Measurements from ENCODE around the gene GALNT11. TPM values are rescaled to one million over a fixed set of nuclear protein-coding genes. Genes with fewer than 3 reads are reported as not detected.

Gene GALNT11
- total RNA-seq, 2 experiments from 2014 or later: 20.8 to 22.5 TPM

DNA sequence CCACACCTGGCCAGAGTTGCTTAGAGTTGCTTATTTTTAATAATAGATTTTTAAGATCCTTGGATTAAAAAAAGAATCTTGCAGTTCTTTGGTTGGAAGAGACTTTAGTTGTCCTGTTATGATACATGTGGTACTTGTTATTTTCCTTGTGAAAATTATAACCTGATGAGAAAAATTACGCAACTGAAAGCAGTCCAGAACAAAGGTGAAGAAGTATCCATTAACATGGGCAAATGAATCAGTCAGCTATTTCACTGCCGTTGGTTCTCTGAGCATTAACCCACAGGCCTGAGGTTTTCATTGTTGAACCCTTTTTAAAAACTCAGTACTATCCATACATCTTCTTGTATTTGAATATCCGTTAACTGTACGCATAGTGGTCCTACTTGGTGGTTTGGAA, 68.2 kb downstream of the GALNT11 start:
- no peaks in the 10 kb centered on the region for H3K4me1 Mint-ChIP-seq
- CTCF ChIA-PET: no interaction called here
- ATAC-seq: no peak
- peaks cover 5% of the 10 kb centered on the region for H3K9me3 Mint-ChIP-seq (ENCODE audit: low read depth)
- peaks cover 21% of the 10 kb centered on the region for H3K36me3 Mint-ChIP-seq
- H3K27ac Mint-ChIP-seq: no peak overlapping the region
- H3K27me3 Mint-ChIP-seq: no peaks in the 10 kb centered on the region
- H3K4me3 Mint-ChIP-seq: no peak overlapping the region
- DNase-seq: no peak

DNA sequence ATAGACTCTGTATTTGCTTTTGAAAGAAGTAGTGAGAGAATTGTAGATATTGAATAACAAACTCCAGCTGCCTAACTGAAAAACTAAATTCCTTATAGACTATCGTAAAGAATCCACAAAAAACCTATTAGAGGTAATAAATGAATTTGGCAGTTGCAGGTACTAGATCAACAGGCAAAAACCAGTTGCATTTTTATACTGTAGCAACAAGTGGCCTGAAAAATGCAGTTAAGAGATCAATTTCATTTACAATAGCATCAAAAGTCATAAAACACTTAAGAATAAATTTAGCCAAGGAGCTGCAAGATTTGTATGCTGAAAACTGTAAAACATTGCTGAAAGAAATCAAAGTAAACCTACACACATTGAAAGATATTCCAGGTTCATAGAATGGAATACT, 70.3 kb downstream of the GALNT11 start:
- no peaks in the 10 kb centered on the region for H3K4me1 Mint-ChIP-seq
- no peak overlapping the region for H3K27ac Mint-ChIP-seq
- H3K36me3 Mint-ChIP-seq: peaks cover 7% of the 10 kb centered on the region
- H3K27me3 Mint-ChIP-seq: no peaks in the 10 kb centered on the region
- CTCF ChIA-PET: interaction anchor here (0.8 kb wide), 1 partner anchor 32 kb away, joined by 3 read pairs; no protein-coding TSS in a partner anchor
- H3K4me3 Mint-ChIP-seq: no peak overlapping the region
- ATAC-seq (no peak), DNase-seq (no peak)
- H3K9me3 Mint-ChIP-seq (ENCODE audit: low read depth): no peaks in the 10 kb centered on the region

DNA sequence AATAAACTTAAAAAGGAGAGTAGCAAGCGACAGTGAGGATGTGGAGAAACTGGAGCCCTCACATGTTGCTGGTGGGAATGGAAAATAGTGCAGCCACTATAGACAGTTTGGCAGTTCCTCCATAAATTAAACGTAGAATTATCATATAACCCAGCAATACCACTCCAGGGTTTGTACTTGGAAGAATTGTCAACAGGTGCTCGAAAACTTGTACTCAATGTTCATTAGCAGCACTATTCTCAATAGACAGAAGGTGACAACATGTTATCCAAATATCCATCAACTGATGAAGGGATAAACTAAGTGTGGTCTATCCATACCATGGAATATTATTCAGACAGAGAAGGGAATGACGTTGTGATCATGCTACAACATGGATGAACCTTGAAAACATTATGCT, 71.9 kb downstream of the GALNT11 start:
- Mint-ChIP-seq H3K36me3 (peaks cover 4% of the 10 kb centered on the region), H3K27ac (no peak overlapping the region), H3K4me1 (no peaks in the 10 kb centered on the region), H3K4me3 (no peak overlapping the region), H3K9me3 (ENCODE audit: low read depth) (no peaks in the 10 kb centered on the region), H3K27me3 (no peaks in the 10 kb centered on the region)
- ATAC-seq: no peak
- CTCF ChIA-PET: no interaction called here
- DNase-seq: no peak

DNA sequence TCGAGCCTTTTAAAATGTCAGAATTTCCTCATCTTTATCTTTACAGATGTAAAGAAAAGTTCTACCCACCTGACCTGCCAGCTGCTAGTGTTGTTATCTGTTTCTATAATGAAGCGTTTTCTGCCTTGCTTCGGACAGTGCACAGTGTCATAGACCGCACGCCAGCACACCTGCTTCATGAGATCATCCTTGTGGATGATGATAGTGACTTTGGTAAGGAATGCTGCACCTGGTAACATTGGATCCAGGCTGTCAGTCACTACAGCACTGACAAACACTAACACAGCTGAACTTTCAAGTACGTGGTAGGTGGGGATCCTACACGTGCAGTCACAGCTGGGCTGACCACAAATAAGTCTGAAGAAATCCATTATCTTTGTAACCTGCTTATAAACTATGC, 77.6 kb downstream of the GALNT11 start:
- peaks cover 10% of the 10 kb centered on the region for H3K36me3 Mint-ChIP-seq
- no peak overlapping the region for H3K4me3 Mint-ChIP-seq
- CTCF ChIA-PET: interaction anchor here (0.7 kb wide), 1 partner anchor 372 kb away, joined by 3 read pairs; no protein-coding TSS in a partner anchor
- no peaks in the 10 kb centered on the region for H3K4me1 Mint-ChIP-seq
- ATAC-seq (no peak), DNase-seq (no peak)
- no peaks in the 10 kb centered on the region for H3K9me3 Mint-ChIP-seq (ENCODE audit: low read depth)
- H3K27ac Mint-ChIP-seq: no peak overlapping the region
- H3K27me3 Mint-ChIP-seq: no peaks in the 10 kb centered on the region

DNA sequence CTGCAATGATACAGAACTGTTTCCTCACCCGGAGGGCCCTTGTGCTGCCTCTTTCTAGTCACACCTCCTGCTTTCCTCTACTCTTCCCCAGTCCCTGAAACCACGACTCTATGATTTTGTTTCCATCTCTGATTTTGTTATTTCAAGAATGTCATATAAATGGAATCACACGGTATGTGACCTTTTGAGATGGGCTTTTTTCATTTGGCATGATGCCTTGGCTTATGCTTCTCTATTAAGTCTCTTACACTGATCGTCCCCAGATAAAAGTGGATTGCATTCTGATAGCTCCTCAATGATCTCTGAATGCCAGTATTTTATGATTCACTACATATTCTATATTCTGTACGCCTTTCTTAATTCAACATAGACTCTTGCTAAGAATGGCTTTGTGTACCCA, 78.2 kb downstream of the GALNT11 start:
- Mint-ChIP-seq H3K27ac (no peak overlapping the region), H3K4me3 (no peak overlapping the region), H3K9me3 (ENCODE audit: low read depth) (no peaks in the 10 kb centered on the region), H3K4me1 (no peaks in the 10 kb centered on the region), H3K27me3 (no peaks in the 10 kb centered on the region), H3K36me3 (peaks cover 10% of the 10 kb centered on the region)
- ATAC-seq: no peak
- CTCF ChIA-PET: no interaction called here
- no peak for DNase-seq

DNA sequence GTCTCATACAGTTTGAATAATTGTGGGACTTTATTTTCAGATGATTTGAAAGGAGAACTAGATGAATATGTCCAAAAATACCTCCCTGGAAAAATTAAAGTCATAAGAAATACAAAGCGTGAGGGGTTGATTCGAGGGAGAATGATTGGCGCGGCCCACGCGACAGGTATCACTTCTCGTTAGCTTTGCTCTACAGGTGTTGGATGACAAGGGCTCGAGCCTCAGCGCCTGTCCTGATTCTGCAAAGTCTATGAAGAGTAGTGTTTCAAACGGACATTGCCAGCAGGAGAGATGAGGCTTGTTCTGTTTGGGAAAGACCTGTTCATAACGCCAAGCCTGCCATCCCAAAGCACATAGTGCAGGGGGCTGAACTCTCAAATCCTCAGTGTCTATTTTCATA, 79.7 kb downstream of the GALNT11 start:
- ATAC-seq (no peak), DNase-seq (no peak)
- no peak overlapping the region for H3K27ac Mint-ChIP-seq
- no peaks in the 10 kb centered on the region for H3K27me3 Mint-ChIP-seq
- no peaks in the 10 kb centered on the region for H3K4me1 Mint-ChIP-seq
- H3K4me3 Mint-ChIP-seq: no peak overlapping the region
- H3K9me3 Mint-ChIP-seq (ENCODE audit: low read depth): no peaks in the 10 kb centered on the region
- peaks cover 12% of the 10 kb centered on the region for H3K36me3 Mint-ChIP-seq
- CTCF ChIA-PET: no interaction called here

DNA sequence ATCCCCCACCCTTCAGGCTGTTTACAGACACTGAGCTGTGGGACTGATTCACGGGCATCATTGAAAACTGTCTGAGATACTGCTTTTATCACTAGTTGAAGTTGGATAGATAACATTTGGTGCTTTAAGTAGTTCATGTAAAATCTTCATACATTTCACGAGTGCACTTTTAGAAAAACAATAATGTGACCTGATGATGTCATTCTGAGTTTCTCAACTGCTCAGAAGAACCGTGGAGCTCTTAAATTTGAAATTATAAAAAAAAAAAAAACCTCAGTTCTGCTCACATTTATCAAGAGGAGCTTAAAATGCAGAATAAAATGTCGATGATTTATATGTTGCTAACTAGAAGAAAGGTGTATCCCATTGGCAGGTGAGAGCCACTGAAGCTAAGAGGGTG, 81.5 kb downstream of the GALNT11 start:
- ATAC-seq (no peak), DNase-seq (no peak)
- CTCF ChIA-PET: interaction anchor here (0.8 kb wide), 1 partner anchor 40 kb away, joined by 3 read pairs; no protein-coding TSS in a partner anchor
- Mint-ChIP-seq H3K4me3 (no peak overlapping the region), H3K27ac (no peak overlapping the region), H3K36me3 (peaks cover 17% of the 10 kb centered on the region), H3K27me3 (no peaks in the 10 kb centered on the region), H3K4me1 (no peaks in the 10 kb centered on the region), H3K9me3 (ENCODE audit: low read depth) (no peaks in the 10 kb centered on the region)

DNA sequence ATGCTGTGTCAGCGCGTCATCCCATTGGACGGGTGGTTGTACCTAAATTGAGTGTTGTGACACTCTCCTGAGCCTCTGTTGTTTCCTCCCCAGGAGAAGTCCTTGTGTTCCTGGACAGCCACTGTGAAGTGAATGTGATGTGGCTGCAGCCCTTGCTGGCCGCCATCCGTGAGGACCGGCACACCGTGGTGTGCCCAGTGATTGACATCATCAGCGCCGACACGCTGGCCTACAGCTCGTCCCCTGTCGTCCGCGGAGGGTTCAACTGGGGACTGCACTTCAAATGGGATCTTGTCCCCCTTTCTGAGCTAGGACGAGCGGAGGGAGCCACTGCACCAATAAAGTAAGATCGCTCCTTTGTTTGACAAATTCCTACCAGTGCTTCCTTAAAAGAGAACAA, 82.5 kb downstream of the GALNT11 start:
- CTCF ChIA-PET: no interaction called here
- no peaks in the 10 kb centered on the region for H3K9me3 Mint-ChIP-seq (ENCODE audit: low read depth)
- H3K36me3 Mint-ChIP-seq: peaks cover 16% of the 10 kb centered on the region
- ATAC-seq (no peak), DNase-seq (no peak)
- no peaks in the 10 kb centered on the region for H3K4me1 Mint-ChIP-seq
- no peaks in the 10 kb centered on the region for H3K27me3 Mint-ChIP-seq
- H3K27ac Mint-ChIP-seq: no peak overlapping the region
- H3K4me3 Mint-ChIP-seq: no peak overlapping the region

DNA sequence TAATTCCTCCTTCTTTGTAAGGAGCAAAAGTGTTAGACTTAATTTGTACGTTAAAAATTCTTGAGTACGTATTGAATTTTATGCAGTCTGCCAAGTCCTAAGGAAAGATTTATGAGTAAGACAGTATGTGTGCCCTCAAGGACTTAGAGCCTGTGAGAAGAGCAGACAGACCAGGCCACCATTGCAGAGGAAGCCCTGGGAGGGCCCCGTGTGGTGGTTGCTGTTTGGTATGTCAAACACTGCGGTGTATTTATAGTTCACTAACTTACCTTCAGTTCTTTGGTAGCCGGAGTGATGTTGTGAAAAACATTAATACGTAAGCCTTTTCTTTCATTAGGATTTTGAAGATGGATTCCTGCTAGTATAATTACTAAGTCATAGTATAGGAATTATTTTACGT, 82.9 kb downstream of the GALNT11 start:
- no peaks in the 10 kb centered on the region for H3K27me3 Mint-ChIP-seq
- H3K27ac Mint-ChIP-seq: no peak overlapping the region
- DNase-seq (no peak), ATAC-seq (no peak)
- no peaks in the 10 kb centered on the region for H3K4me1 Mint-ChIP-seq
- CTCF ChIA-PET: no interaction called here
- H3K36me3 Mint-ChIP-seq: peaks cover 17% of the 10 kb centered on the region
- no peaks in the 10 kb centered on the region for H3K9me3 Mint-ChIP-seq (ENCODE audit: low read depth)
- H3K4me3 Mint-ChIP-seq: no peak overlapping the region

DNA sequence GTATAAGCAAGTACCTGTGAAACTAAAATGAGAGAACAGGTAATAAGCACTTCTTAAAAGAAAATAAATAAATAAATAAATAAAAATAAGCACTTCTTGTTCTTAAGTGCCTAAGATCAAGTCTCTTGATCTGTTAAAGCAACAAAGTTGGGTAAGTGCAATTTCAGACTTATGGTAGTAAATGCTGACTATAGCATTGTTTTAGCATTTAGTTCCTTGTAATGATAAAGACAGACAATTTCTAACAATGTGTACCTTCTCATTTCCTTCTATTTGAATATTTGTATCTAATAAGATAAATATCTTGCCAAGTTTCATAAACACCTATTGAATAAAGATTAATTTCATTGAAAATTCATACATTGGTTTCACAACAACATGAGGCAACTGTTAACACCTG, 87.4 kb downstream of the GALNT11 start:
- Mint-ChIP-seq H3K27me3 (no peaks in the 10 kb centered on the region), H3K9me3 (ENCODE audit: low read depth) (no peaks in the 10 kb centered on the region), H3K4me1 (no peaks in the 10 kb centered on the region), H3K36me3 (peaks cover 35% of the 10 kb centered on the region), H3K4me3 (no peak overlapping the region), H3K27ac (no peak overlapping the region)
- ATAC-seq: no peak
- no peak for DNase-seq
- CTCF ChIA-PET: interaction anchor here (0.7 to 1.4 kb wide), 2 partner anchors 11 to 52 kb away, joined by 3 read pairs; no protein-coding TSS in a partner anchor

DNA sequence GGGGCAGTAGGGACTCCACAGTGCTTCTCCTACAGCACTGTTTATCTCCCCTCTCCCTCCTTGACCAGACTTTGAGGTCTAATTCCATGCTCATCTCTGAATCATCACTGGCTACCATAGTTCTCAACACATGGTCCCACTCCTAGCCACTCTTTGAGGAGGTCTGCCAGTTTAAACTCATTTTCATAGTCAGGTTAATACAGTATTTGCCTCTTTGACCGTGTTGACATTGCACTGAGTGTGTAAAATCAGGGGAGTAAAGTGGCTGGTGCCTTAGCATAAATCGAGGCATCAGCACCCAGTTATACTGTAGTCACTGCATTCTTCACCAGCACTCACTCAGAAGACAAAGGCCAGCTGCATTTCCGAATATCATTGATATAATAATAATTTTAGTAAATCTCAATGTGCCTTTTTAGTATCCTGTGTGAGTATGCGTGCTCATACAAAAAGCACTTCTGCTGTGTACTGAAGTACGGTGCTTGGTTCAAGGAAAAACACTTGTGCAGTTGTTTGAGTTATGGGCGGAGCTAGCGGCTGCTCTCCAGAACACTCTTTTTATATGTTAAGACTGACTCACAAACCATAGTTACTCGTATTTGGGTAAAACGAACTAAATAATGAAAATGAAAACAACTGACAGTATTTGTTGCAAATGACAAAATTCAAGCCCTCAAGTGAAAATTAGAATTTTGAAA, 89.7 kb downstream of the GALNT11 start:
- Mint-ChIP-seq H3K27me3 (no peaks in the 10 kb centered on the region), H3K4me3 (no peak overlapping the region), H3K27ac (no peak overlapping the region), H3K4me1 (no peaks in the 10 kb centered on the region), H3K9me3 (ENCODE audit: low read depth) (no peaks in the 10 kb centered on the region), H3K36me3 (peaks cover 49% of the 10 kb centered on the region)
- CTCF ChIA-PET: no interaction called here
- DNase-seq: no peak
- no peak for ATAC-seq

DNA sequence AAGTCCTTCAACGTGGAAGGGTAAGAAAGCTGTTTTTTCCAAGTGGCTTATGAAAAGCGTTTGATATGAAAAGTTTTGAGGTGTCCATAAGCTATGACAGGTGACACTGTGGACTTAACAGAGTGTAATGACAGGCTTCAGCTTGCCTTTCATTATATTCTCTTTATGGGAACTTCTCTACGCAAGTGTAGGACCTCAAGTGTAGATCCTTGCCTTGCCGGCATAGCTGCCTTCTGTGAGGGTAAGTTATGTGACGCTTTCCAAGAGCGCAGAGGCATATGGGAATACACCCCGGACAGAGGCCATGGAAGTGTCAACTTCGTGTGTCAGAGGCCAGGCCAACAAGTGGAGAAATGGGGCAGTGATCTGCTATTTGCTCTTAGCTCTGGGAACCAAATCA, 91.9 kb downstream of the GALNT11 start:
- ATAC-seq: no peak
- no peaks in the 10 kb centered on the region for H3K9me3 Mint-ChIP-seq (ENCODE audit: low read depth)
- peaks cover 64% of the 10 kb centered on the region for H3K36me3 Mint-ChIP-seq
- no peaks in the 10 kb centered on the region for H3K4me1 Mint-ChIP-seq
- no peaks in the 10 kb centered on the region for H3K27me3 Mint-ChIP-seq
- no peak overlapping the region for H3K27ac Mint-ChIP-seq
- no peak for DNase-seq
- CTCF ChIA-PET: no interaction called here
- H3K4me3 Mint-ChIP-seq: no peak overlapping the region

DNA sequence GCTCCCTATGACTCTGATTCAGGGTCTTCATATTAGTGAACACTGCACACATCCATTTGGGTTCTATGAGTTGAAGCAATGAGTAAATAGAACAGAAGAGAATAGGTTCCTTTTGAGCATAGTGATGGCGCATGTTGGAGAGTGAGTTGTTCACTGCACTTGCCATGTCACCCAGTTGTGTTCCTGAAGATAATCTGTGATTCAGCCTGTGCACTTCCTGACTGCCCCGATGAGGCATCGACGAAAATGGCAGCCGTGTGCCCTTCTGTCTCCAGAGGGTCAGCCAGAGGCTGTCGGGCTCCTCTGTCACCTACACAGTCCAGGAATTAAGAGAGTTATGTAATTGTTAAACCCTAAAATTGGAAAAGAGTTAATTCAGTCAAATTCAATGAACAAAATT, 94.7 kb downstream of the GALNT11 start:
- Mint-ChIP-seq H3K27me3 (no peaks in the 10 kb centered on the region), H3K36me3 (peaks cover 73% of the 10 kb centered on the region), H3K4me1 (no peaks in the 10 kb centered on the region), H3K9me3 (ENCODE audit: low read depth) (peaks cover 13% of the 10 kb centered on the region), H3K27ac (no peak overlapping the region), H3K4me3 (no peak overlapping the region)
- DNase-seq: no peak
- ATAC-seq: no peak
- CTCF ChIA-PET: no interaction called here

DNA sequence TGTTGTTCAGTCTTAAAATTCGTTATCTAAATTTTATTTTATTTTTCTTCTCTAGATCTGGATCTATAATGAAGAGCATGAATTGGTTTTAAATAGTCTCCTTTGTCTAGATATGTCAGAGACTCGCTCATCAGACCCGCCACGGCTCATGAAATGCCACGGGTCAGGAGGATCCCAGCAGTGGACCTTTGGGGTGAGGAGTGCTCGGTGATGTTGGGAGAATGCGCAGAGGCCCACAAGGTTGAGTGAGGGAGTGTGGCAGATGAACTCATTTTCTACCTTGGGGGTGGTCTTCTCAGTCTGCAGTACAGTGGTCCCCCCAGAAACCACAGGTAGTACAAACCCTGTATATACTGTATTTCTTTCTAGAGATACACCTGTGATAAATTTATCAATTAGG, 95.3 kb downstream of the GALNT11 start:
- no peak for DNase-seq
- Mint-ChIP-seq H3K27ac (no peak overlapping the region), H3K27me3 (no peaks in the 10 kb centered on the region), H3K4me1 (no peaks in the 10 kb centered on the region), H3K9me3 (ENCODE audit: low read depth) (peaks cover 13% of the 10 kb centered on the region), H3K36me3 (peaks cover 74% of the 10 kb centered on the region), H3K4me3 (no peak overlapping the region)
- CTCF ChIA-PET: no interaction called here
- no peak for ATAC-seq

DNA sequence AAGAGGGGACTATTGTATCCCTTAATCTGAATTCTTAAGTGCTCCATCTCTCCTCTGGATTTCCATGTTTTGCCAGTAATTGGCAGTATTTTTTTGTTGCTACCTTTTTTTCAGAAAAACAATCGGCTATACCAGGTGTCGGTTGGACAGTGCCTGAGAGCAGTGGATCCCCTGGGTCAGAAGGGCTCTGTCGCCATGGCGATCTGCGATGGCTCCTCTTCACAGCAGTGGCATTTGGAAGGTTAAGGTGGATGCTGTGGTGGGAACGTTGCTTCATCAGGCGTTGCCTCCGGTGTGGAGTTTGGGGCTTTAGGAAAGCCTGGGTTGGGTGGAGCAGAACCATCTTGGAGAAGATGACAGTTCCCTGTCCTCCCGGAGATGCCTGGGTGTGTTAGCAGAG, 96.0 kb downstream of the GALNT11 start:
- ATAC-seq (no peak), DNase-seq (no peak)
- H3K4me1 Mint-ChIP-seq: no peaks in the 10 kb centered on the region
- H3K9me3 Mint-ChIP-seq (ENCODE audit: low read depth): peaks cover 13% of the 10 kb centered on the region
- H3K27me3 Mint-ChIP-seq: no peaks in the 10 kb centered on the region
- H3K27ac Mint-ChIP-seq: no peak overlapping the region
- CTCF ChIA-PET: no interaction called here
- peaks cover 73% of the 10 kb centered on the region for H3K36me3 Mint-ChIP-seq
- no peak overlapping the region for H3K4me3 Mint-ChIP-seq

All from activated CD8-positive, alpha-beta memory T cell treated with anti-CD3 and anti-CD28 coated beads, Interleukin-2, amount 10 ng/mL, durations not matched to agents 7 days and 5 days (primary cell).